ENCODE data around the gene TAS2R30. TPM values are rescaled to one million over a fixed set of nuclear protein-coding genes. Genes with fewer than 3 reads are reported as not detected.

Gene TAS2R30
- total and polyA plus RNA-seq, 2 donors (not counting 1 experiment from before 2014, with no cell fraction given), result 0.08 to 4.0 TPM

- Histone ChIP-seq H4K20me1 (ENCODE audit: control insufficient read depth, extremely low read depth, insufficient read depth, low read length) (no peaks in the 10 kb centered on the region), H3K27me3 (ENCODE audit: control insufficient read depth, insufficient read depth, low read length) (no peaks in the 10 kb centered on the region), H3K79me2 (ENCODE audit: control insufficient read depth, insufficient read depth, low read length) (peaks cover 22% of the 10 kb centered on the region), H2AFZ (ENCODE audit: low read length) (no peak overlapping the region), H3K9me3 (ENCODE audit: control insufficient read depth, insufficient read depth, low read depth, low read length) (no peaks in the 10 kb centered on the region), H3K9ac (ENCODE audit: insufficient read depth, low read length) (no peak overlapping the region), H3K4me3 (replicated peaks in 1 of 4; ENCODE audit: control extremely low read depth in 1 of 4, insufficient read depth in 1 of 4, low read depth in 3 of 4, low read length in 4 of 4) (no peak overlapping the region), H3K36me3 (ENCODE audit: control insufficient read depth, insufficient read depth, low read length) (no peaks in the 10 kb centered on the region), H3K27ac (ENCODE audit: insufficient read depth, low read length) (no peak overlapping the region), H3K4me2 (ENCODE audit: extremely low read depth, insufficient read depth, low read length) (no peak overlapping the region), H3K4me1 (ENCODE audit: control insufficient read depth, extremely low read depth, insufficient read depth, low read length) (no peaks in the 10 kb centered on the region)
- TF ChIP-seq CTCF (conservative IDR thresholded peaks at IDR 0.05 in 1 of 2, IDR thresholded peaks at IDR 0.05 in 1 of 2; ENCODE audit: low read depth in 1 of 2, low read length in 2 of 2) (no peak), EZH2 (IDR thresholded peaks at IDR 0.05; ENCODE audit: low read length, missing control alignments) (no peak)
- no peak for DNase-seq (ENCODE audit: low read depth in 2 of 2)
Observed at GRCh38 chr12:11154400-11154925, 20.0 kb upstream of the TAS2R30 start.

DNA sequence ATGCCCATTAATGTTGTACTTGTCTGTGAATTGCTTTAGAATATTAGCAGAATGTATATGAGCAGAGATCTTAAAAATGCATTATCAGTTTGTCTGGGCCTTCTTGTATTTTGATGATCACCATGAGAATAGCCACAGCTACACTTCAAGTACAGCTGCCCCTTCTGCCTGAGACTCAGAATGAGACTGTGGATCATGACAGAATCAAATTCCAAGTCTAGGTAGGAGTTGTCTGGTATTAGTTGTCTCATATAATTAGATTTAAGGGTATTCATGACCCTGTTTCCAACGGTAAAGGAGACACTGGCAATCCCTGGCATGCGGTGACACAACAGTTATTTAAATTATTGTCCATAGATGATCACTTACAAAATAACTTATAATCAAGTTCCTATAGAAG lies 18.3 kb upstream of the TAS2R30 start:
- no peak for DNase-seq (ENCODE audit: low read depth in 2 of 2)
- TF ChIP-seq EZH2 (IDR thresholded peaks at IDR 0.05; ENCODE audit: low read length, missing control alignments), result no peak
- no peak for TF ChIP-seq CTCF (conservative IDR thresholded peaks at IDR 0.05 in 1 of 2, IDR thresholded peaks at IDR 0.05 in 1 of 2; ENCODE audit: low read depth in 1 of 2, low read length in 2 of 2)
- Histone ChIP-seq H3K27ac (ENCODE audit: insufficient read depth, low read length) (no peak overlapping the region), H3K4me3 (replicated peaks in 1 of 4; ENCODE audit: control extremely low read depth in 1 of 4, insufficient read depth in 1 of 4, low read depth in 3 of 4, low read length in 4 of 4) (no peak overlapping the region), H4K20me1 (ENCODE audit: control insufficient read depth, extremely low read depth, insufficient read depth, low read length) (no peaks in the 10 kb centered on the region), H2AFZ (ENCODE audit: low read length) (no peak overlapping the region), H3K9me3 (ENCODE audit: control insufficient read depth, insufficient read depth, low read depth, low read length) (no peaks in the 10 kb centered on the region), H3K4me1 (ENCODE audit: control insufficient read depth, extremely low read depth, insufficient read depth, low read length) (no peaks in the 10 kb centered on the region), H3K36me3 (ENCODE audit: control insufficient read depth, insufficient read depth, low read length) (no peaks in the 10 kb centered on the region), H3K9ac (ENCODE audit: insufficient read depth, low read length) (no peak overlapping the region), H3K79me2 (ENCODE audit: control insufficient read depth, insufficient read depth, low read length) (peaks cover 11% of the 10 kb centered on the region), H3K4me2 (ENCODE audit: extremely low read depth, insufficient read depth, low read length) (no peak overlapping the region), H3K27me3 (ENCODE audit: control insufficient read depth, insufficient read depth, low read length) (no peaks in the 10 kb centered on the region)

DNA sequence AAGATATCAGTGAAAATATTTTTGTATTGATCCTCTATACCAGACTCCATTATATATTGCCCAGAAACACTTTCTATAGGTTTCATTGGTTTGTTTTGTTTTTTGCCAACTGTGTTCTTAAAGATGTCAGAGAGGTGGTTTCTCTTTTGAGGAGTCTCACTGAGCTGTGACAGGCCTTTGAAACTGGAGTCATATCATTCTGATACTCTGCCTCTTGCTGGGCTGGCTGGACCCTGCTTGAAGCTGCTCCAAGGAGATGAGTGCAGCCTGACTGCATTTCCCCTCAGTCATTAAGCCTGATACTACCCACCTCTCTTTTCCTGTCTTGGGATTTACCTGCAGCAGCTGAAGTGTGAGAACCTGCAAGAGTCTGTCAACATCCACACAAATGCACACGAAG lies 16.4 kb upstream of the TAS2R30 start:
- no peaks in the 10 kb centered on the region for H3K4me1 ChIP-seq (ENCODE audit: control insufficient read depth, extremely low read depth, insufficient read depth, low read length)
- no peak for TF ChIP-seq EZH2 (IDR thresholded peaks at IDR 0.05; ENCODE audit: low read length, missing control alignments)
- TF ChIP-seq CTCF (conservative IDR thresholded peaks at IDR 0.05 in 1 of 2, IDR thresholded peaks at IDR 0.05 in 1 of 2; ENCODE audit: low read depth in 1 of 2, low read length in 2 of 2), result no peak
- no peak for DNase-seq (ENCODE audit: low read depth in 2 of 2)
- H3K79me2 ChIP-seq (ENCODE audit: control insufficient read depth, insufficient read depth, low read length), result peaks cover 7% of the 10 kb centered on the region
- H3K4me2 ChIP-seq (ENCODE audit: extremely low read depth, insufficient read depth, low read length), result no peak overlapping the region
- no peak overlapping the region for H3K27ac ChIP-seq (ENCODE audit: insufficient read depth, low read length)
- no peak overlapping the region for H2AFZ ChIP-seq (ENCODE audit: low read length)
- H3K4me3 ChIP-seq (replicated peaks in 1 of 4; ENCODE audit: control extremely low read depth in 1 of 4, insufficient read depth in 1 of 4, low read depth in 3 of 4, low read length in 4 of 4), result no peak overlapping the region
- no peaks in the 10 kb centered on the region for H3K36me3 ChIP-seq (ENCODE audit: control insufficient read depth, insufficient read depth, low read length)
- no peak overlapping the region for H3K9ac ChIP-seq (ENCODE audit: insufficient read depth, low read length)
- H4K20me1 ChIP-seq (ENCODE audit: control insufficient read depth, extremely low read depth, insufficient read depth, low read length), result no peaks in the 10 kb centered on the region
- H3K27me3 ChIP-seq (ENCODE audit: control insufficient read depth, insufficient read depth, low read length), result no peaks in the 10 kb centered on the region
- no peaks in the 10 kb centered on the region for H3K9me3 ChIP-seq (ENCODE audit: control insufficient read depth, insufficient read depth, low read depth, low read length)
